ENCODE results near the gene IGF1R.

- TF ChIP-seq CTCF (IDR thresholded peaks at IDR 0.05; ENCODE audit: insufficient read depth, low read length) = no peak
- TF ChIP-seq POLR2AphosphoS5 (IDR thresholded peaks at IDR 0.05; ENCODE audit: low read depth) = no peak
- TF ChIP-seq REST (IDR thresholded peaks at IDR 0.05; ENCODE audit: insufficient replicate concordance, low read depth) = no peak
Observed at GRCh38 chr15:98720577-98721565, 72.5 kb downstream of the IGF1R start.
